ENCODE results near the gene ALG12.

Gene ALG12

DNA sequence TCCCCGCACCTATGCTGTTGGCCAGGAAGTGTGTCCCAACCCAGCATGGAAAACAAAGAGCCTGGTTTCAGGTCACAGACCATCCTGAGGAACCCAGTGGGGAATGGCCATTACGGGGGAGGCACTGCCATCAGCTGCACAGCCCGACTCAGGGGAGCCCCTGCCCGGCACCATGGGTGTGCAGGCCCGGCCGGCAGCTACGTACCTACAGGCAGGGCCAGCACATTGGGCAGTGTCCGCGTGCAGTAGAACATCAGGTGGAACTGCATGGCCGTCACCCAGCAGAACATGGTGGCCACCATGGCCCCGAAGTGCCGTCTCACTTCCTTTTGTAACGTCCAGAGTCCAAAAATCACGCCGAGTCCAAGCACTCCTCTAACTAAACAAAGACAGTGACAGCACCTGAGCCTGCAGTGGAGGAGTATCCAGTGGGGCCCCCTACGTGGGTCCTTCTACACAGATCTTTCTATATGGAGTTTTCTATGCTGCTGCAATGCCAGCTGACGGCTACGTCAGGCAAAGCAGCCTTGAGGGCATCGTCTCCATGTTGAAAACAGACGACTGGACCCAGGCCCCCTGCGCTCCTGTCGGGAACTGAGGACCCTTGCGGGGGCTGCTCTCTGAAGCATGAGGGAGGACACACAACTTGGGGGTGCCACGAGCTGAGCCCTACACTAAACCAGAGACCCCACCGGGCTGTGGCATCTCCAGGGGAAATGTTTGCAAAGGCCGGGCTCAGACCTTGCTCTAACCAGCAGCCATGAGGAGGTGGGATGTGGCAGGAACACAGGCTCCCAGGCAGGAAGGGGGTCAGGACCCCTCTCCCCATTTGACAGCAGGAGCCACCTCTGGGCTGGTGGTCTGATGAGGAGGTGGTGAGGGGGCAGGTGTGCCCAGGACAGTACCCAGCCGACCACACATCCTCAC is 7.7 kb downstream of the ALG12 start:
- DNase-seq, result no peak

DNA sequence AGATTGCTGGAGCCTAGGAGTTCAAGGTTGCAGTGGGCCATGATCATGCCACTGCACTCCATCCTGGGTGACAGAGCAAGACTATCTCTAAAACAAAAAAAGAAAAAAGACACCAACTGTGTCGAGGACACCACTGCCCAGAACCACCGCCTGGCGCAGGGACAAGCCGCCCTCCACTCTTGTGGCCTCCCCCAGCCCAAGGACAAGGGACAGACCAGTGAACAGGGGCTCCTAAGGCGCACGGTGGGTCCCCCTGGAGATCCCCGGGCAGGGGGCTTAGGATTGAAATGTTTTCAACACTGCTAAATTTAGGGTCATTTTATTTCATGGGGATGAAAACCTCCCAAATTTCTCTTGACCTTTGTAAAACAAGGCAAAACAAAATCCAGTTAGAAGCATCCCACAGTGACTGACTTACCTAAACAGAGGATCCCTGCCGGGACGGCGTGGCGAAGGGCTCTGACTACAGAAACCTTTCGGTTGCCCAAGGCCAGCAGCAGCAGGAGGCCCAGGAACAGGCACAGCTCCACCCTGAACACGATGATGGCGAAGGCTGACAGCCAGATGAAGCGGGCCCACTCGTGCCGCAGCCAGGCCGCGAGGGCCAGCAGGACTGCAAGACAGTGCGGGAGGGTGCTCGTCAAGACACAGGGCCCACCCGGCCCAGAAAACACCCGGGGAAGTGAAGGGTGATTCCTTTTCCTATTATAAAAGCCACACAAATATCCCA is 8.6 kb downstream of the ALG12 start:
- DNase-seq, result no peak

GRCh38 chr22:49907807-49908206 is 10.4 kb downstream of the ALG12 start:
- DNase-seq, result no peak

DNA sequence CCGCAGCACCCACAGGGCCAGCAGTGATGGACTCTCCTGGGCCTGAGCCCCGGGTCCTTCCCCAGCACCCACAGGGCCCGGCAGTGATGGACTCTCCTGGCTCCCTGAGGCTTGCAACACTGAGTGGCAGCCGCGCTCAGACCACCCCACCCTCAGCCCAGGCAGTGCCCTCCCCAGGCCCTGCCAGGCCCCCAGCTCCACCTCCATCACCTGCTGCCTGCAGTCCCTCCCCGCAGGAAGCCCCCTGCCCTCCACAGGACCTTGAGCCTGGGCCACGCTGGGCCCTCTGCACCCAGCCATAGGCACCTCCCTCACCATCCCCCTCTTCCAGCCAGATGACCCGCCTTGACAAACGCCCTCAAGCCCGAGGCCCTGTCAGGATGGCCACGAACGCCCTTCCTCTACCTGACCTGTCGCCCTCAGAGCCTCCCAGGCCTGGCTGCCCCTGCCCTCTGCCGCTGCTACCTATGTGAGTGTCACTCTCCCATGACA is 11.4 kb downstream of the ALG12 start:
- no peak for DNase-seq

- no peak for DNase-seq
Observed at GRCh38 chr22:49906071-49906798, 12.0 kb downstream of the ALG12 start.

GRCh38 chr22:49905465-49905864 is 12.8 kb downstream of the ALG12 start:
- DNase-seq, result no peak

DNA sequence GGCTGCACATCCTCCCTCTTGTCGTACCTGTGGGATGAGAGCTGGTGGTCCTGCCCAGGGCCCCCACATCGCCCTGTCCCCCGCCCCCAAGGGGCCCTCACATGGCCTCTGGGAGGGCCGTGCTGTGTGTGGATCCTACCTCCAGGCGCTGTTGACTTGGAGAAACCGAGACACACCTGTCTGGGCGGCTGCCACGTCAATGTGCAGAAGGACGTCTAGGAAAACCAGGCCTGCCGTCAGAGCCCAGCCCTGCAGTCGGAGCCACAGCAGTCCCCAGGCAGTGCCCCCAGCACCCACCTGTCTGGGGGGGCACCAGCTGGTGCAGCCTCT is 14.2 kb downstream of the ALG12 start:
- no peak for DNase-seq

GRCh38 chr22:49903322-49904039 is 14.8 kb downstream of the ALG12 start:
- DNase-seq, result no peak

DNA sequence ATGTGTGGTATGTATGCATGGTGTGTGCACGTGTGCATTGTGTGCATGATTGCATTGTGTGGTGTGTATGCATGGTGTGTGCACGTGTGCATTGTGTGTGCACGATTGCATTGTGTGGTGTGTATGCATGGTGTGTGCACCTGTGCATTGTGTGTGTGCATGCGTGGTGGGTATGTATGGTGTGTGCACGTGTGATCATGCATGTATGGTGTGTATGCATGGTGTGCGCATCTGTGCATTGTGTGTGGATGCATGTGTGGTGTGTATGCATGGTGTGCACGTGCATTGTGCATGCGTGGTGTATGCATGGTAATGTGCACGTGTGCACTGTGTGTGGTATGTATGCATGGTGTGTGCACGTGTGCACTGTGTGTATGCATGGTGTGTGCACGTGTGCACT is 16.8 kb downstream of the ALG12 start:
- DNase-seq, result no peak

- DNase-seq, result no peak
Observed at GRCh38 chr22:49900441-49901230, 17.6 kb downstream of the ALG12 start.

DNA sequence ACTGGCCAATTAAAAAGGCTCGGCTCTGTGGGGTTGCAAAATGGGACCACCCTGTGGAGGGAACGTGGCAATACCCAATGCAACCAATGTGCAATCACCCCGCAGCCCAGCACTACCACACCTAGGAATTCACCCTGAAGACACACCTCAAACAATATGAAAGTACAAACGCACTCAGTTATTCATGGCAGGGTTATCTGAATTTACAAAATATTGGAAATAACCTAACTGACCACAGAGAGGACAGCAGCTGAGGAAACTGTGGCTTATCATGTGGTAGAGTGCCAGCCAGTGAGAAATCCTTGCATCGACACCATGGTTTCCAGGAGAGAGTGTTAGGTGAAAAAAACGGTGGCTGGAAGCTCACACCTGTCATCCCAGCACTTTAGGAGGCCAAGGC is 18.7 kb downstream of the ALG12 start:
- DNase-seq, result no peak

DNA sequence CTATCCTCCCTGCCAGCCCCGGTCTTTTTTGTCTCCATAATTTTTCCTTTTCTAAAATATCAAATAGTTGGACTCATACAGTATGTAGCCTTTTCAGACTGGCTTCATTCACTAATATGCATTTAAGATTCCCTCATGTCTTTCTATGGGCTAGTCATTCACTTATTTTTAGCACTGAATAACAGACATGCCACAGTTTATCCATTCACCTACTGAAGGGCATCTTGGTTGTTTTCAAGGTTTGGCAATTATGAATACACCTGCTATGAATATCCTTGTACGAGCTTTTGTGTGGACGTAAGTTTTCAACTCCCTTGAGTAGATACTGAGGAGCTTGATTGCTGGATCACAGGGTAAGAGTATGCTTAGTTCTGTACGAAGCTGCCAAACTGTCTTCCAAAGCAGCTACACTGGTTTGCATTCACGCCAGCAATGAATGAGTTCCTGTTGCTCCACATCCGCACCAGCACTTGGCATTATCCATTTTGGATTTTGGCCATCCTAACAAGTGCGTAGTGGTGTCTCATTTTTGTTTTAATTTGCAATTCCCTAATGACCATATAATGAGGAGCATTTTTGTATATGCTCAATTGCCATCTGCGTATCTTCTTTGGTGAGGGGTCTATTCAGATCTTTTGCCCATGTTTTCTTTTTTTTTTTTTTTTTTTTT is 21.1 kb downstream of the ALG12 start:
- DNase-seq, result no peak

- DNase-seq, result no peak
Observed at GRCh38 chr22:49896201-49896600, 22.0 kb downstream of the ALG12 start.

DNA sequence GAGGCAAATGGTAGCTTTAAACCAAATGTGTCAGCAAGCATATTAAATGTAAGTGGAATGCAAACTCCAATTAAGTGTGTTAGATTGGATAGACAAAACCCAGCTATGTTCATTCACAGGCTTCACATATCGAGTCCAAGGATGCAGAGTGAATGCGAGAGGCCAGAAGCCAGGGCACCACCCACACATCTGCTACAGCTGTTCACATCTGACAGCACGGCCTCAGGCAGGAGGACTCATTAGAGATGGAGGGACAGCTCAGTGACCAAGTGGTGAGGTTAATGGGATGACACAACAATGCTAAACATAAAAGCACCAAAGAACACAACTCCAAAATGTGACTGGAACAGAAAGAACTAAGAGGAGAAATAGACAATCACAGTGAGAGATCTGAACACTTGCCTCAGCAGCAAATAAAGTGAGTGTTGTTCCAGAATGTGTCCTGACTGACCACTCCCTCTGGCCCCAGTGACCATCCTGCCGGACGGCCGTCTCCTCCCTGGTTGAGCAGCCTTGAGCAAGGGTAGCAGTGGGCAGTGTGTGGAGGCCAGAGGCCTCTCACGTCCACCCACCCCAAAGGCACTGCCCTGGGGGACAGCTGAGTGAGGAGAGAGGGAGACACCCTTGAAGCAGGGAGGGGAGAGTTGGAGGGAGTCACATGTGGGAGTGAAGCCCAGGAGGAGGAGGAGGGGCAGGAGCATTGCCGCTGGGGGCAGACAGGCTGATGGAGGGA is 23.8 kb downstream of the ALG12 start:
- no peak for DNase-seq

- no peak for DNase-seq
Observed at GRCh38 chr22:49893025-49893424, 25.2 kb downstream of the ALG12 start.

GRCh38 chr22:49892226-49892899 is 25.9 kb downstream of the ALG12 start:
- no peak for DNase-seq

- DNase-seq, result no peak
Observed at GRCh38 chr22:49889071-49889470, 29.2 kb downstream of the ALG12 start.

GRCh38 chr22:49887702-49888101 is 30.5 kb downstream of the ALG12 start:
- no peak for DNase-seq

GRCh38 chr22:49887064-49887451 is 31.2 kb downstream of the ALG12 start:
- DNase-seq, result no peak
